Measurements from ENCODE around the gene HDAC9.

DNA sequence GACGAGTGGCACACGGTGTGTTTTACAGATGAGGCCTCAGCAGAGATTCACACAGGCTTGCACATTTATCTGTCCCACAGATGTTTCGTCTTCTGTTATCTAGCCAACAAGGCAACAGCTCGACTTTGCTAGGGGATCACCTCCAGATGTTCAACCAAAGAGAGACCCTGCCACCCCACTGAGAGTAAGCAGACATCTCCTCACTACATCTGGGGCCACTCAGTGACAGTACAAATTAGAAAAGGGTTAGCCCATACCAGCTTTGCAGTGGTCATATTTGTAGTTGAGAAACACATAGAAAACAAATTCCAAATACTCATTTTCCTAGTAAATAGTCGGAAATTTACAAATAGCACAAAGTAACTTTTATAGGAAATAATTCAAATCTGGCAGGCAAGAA, 164.2 kb downstream of the HDAC9 start:
- TF ChIP-seq, protein P1, sequence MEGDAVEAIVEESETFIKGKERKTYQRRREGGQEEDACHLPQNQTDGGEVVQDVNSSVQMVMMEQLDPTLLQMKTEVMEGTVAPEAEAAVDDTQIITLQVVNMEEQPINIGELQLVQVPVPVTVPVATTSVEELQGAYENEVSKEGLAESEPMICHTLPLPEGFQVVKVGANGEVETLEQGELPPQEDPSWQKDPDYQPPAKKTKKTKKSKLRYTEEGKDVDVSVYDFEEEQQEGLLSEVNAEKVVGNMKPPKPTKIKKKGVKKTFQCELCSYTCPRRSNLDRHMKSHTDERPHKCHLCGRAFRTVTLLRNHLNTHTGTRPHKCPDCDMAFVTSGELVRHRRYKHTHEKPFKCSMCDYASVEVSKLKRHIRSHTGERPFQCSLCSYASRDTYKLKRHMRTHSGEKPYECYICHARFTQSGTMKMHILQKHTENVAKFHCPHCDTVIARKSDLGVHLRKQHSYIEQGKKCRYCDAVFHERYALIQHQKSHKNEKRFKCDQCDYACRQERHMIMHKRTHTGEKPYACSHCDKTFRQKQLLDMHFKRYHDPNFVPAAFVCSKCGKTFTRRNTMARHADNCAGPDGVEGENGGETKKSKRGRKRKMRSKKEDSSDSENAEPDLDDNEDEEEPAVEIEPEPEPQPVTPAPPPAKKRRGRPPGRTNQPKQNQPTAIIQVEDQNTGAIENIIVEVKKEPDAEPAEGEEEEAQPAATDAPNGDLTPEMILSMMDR (IDR thresholded peaks at IDR 0.05): no peak
- TF ChIP-seq EZH2phosphoT487 (IDR thresholded peaks at IDR 0.05): no peak
